Fibroblast of mammary gland (primary cell): ENCODE data around the gene NIPBL.
A peak's percentile ranks its signal among the peaks of the same experiment; 100 is the strongest.
"Not testable (repeated sequence)": the region's sequence is repeated elsewhere in the genome, so short reads cannot be mapped to it uniquely, and the experiment has no call there.

ENCODE experiments used
- DNase-seq: peaks from one replicate; pipeline ENCODE4 v3.0.0-alpha.2; 2010; ENCODE audit warnings: low read depth
- H3K4me3 ChIP-seq: 2 replicates; pipeline ENCODE4 v1.5.1; 2011; ENCODE audit warnings: low read depth, mild to moderate bottlenecking, low read length, moderate library complexity; ENCODE audit not compliant: control insufficient read depth
- CTCF ChIP-seq: conservative IDR thresholded peaks from 2 replicates; pipeline ENCODE4 v1.5.1; 2011; ENCODE audit warnings: low read depth, low read length, inconsistent platforms; ENCODE audit not compliant: control insufficient read depth, insufficient read depth

NIPBL gene

GRCh38 chr5:36894954-36895353 lies 18.4 kb downstream of the NIPBL start:
- no peak for TF ChIP-seq CTCF
- no peak overlapping the region for H3K4me3 ChIP-seq
- no peak for DNase-seq

GRCh38 chr5:36896476-36896875 lies 19.9 kb downstream of the NIPBL start:
- H3K4me3 ChIP-seq: no peak overlapping the region
- DNase-seq: no peak
- TF ChIP-seq CTCF: no peak

- DNase-seq: peak; percentile 56
- TF ChIP-seq CTCF: no peak
- H3K4me3 ChIP-seq: no peak overlapping the region
Measured at GRCh38 chr5:36897616-36898015, 21.0 kb downstream of the NIPBL start.

GRCh38 chr5:36899860-36900259 lies 23.3 kb downstream of the NIPBL start:
- DNase-seq: no peak
- H3K4me3 ChIP-seq: no peak overlapping the region
- TF ChIP-seq CTCF: no peak

GRCh38 chr5:36900283-36900682 lies 23.7 kb downstream of the NIPBL start:
- no peak for TF ChIP-seq CTCF
- H3K4me3 ChIP-seq: no peak overlapping the region
- DNase-seq: no peak

GRCh38 chr5:36901077-36901476 lies 24.5 kb downstream of the NIPBL start:
- not testable (repeated sequence) for DNase-seq, H3K4me3 ChIP-seq

- no peak overlapping the region for H3K4me3 ChIP-seq
- no peak for DNase-seq
- no peak for TF ChIP-seq CTCF
Measured at GRCh38 chr5:36901856-36902255, 25.3 kb downstream of the NIPBL start.
